ENCODE data around the gene NACC2. TPM values are rescaled to one million over a fixed set of nuclear protein-coding genes. Genes with fewer than 3 reads are reported as not detected.

The NACC2 gene
- total and polyA plus RNA-seq, 10 of the 15 experiments (the other 5 are each of a cell fraction or from before 2014, with no cell fraction given): 0.66 to 14.7 (median 3.5) TPM

GRCh38 chr9:136024696-136025316, 70.3 kb downstream of the NACC2 start:
- Histone ChIP-seq H3K4me2 (ENCODE audit: control insufficient read depth, insufficient read depth) (no peak overlapping the region), H4K20me1 (ENCODE audit: control insufficient read depth, insufficient read depth) (no peaks in the 10 kb centered on the region), H3K4me1 (ENCODE audit: control insufficient read depth, insufficient read depth, low read length) (no peaks in the 10 kb centered on the region), H3K4me3 (no peak overlapping the region), H3K9ac (ENCODE audit: control insufficient read depth, insufficient read depth, low read length) (no peak overlapping the region), H3K36me3 (ENCODE audit: control insufficient read depth in 2 of 2, insufficient read depth in 2 of 2, low read length in 1 of 2) (peaks cover 0 to 2% of the 10 kb centered on the region in 2 experiments; a peak in 1 of 4 replicates), H2AFZ (ENCODE audit: control insufficient read depth, low read depth, low read length) (no peak overlapping the region), H3K27me3 (replicated peaks in 1 of 2; ENCODE audit: control insufficient read depth in 2 of 2, insufficient read depth in 2 of 2, low read length in 1 of 2) (no peaks in the 10 kb centered on the region), H3K27ac (ENCODE audit: control insufficient read depth, insufficient read depth) (no peak overlapping the region), H3K79me2 (ENCODE audit: control insufficient read depth, insufficient read depth, low read length) (no peaks in the 10 kb centered on the region), H3K9me3 (replicated peaks; ENCODE audit: control insufficient read depth, insufficient read depth, low read length) (peaks cover 11% of the 10 kb centered on the region; the same call in 1 of the 3 replicates)
- intact Hi-C loops (cut with micrococcal nuclease; ENCODE audit: unreplicated experiment): no loop called here
- ChIA-PET CTCF (no interaction called here), POLR2A (no interaction called here), RAD21 (ENCODE audit: unreplicated experiment) (no interaction called here), SMC1A (ENCODE audit: uncharacterized antibody, unreplicated experiment) (no interaction called here)
- in situ Hi-C loops (cut with MboI): no loop called here
- no peak for DNase-seq (ENCODE audit: low read depth, low spot score)
- TF ChIP-seq SMARCA5 (IDR thresholded peaks at IDR 0.05) (no peak), CBX5 (IDR thresholded peaks at IDR 0.05; ENCODE audit: low read depth) (no peak), BRCA1 (IDR thresholded peaks at IDR 0.05; ENCODE audit: low read depth, low read length) (no peak), HDAC2 (IDR thresholded peaks at IDR 0.05) (no peak), ZNF274 (IDR thresholded peaks at IDR 0.05; ENCODE audit: insufficient read depth, insufficient read length) (no peak), ZNF622 (IDR thresholded peaks at IDR 0.05) (no peak), MTA2 (IDR thresholded peaks at IDR 0.05; ENCODE audit: low read depth) (no peak), NBN (IDR thresholded peaks at IDR 0.05) (no peak), SMAD1 (IDR thresholded peaks at IDR 0.05; ENCODE audit: low read depth, partially characterized antibody) (no peak), SP1 (IDR thresholded peaks at IDR 0.05; ENCODE audit: low read depth, low read length) (no peak), CTCF (IDR thresholded peaks at IDR 0.05 in 2 of 3, conservative IDR thresholded peaks at IDR 0.05 in 1 of 3; ENCODE audit: control insufficient read depth in 2 of 3, extremely low read depth in 1 of 3, insufficient read depth in 1 of 3, low read depth in 3 of 3, low read length in 3 of 3) (no peak)
- FAIRE-seq: no peak
- 73% methylated on average over 16 of the region's 16 CpGs for WGBS (ENCODE audit: insufficient coverage, insufficient replicate concordance, low lambda C conversion rate, missing lambda C conversion rate)
- BruUV-seq (replicated peaks): no TSS peak
- ATAC-seq: no peak

Data from GM12878 (cell line).